Measurements from ENCODE around the gene SLC4A4. TPM values are rescaled to one million over a fixed set of nuclear protein-coding genes. Genes with fewer than 3 reads are reported as not detected.

SLC4A4 gene
- 3.2 TPM for total RNA-seq

DNA sequence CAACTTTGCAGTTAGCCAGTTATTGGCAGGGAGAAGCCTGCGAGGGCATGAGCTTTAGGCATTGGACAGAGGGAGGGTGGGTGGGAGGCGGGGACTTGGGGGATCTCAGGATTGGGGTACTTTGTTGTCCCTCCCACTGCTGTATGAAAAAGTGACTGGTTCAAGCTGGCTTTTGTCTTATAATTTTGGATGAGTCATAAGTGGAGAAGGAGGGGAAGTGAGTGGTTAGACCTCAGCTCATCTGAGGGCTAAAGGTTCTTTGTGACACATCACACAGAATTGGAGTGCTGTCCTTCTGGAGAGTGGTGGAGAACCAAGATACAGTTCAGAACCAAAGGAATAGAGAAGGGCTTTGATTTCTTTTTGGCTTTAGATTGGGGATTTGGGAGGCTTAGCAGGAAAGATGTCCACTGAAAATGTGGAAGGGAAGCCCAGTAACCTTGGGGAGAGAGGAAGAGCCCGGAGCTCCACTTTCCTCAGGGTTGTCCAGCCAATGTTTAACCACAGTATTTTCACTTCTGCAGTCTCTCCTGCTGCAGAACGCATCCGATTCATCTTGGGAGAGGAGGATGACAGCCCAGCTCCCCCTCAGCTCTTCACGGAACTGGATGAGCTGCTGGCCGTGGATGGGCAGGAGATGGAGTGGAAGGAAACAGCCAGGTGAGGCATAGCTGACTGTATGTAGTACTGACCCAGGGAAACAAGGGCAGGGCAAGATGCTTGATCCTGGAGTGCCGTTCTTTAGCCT, at the start of gene SLC4A4:
Gene SLC4A4, plus strand, starts transcription at position 175 of the 748 bp plus-strand sequence.
- no peak for DNase-seq (ENCODE audit: extremely low spot score in 2 of 2)
- TF ChIP-seq POLR2AphosphoS5 (IDR thresholded peaks at IDR 0.05; ENCODE audit: insufficient read depth in 1 of 2, low read depth in 1 of 2) (no peak), POLR2A (IDR thresholded peaks at IDR 0.05) (no peak)
- Histone ChIP-seq H3K4me3 (no peak within 1 kb of the TSS), H3K27ac (no peak within 1 kb of the TSS), H3K27me3 (no peaks in the 10 kb centered on the region), H3K9me3 (no peaks in the 10 kb centered on the region), H3K36me3 (no peaks in the 10 kb centered on the region), H3K4me1 (no peaks in the 10 kb centered on the region)
- intact Hi-C loops (cut with DNase I), result no loop called here

DNA sequence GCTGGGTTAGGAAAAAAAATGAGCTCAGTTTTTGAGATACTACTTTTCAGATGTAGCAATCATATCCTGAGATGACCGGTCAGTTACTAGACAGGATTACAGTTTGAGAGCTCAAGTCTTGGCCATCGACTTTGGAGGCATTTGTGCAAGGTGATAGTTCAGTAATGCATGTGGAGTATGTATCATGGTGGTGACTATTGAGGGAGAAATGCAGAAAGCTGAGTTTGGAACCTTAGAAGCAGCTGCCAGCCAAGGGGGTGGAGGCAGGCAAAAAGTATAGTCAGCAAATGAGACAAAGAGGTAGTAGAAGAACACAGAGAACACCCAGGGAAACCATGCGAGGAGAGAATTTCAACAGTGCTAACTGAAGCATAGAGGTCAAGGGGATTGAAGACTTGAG, 48.7 kb upstream of the SLC4A4 start:
- no peak overlapping the region for H3K4me3 ChIP-seq
- H3K27ac ChIP-seq, result no peak overlapping the region
- intact Hi-C loops (cut with DNase I), result no loop called here
- TF ChIP-seq POLR2A (IDR thresholded peaks at IDR 0.05) (no peak), POLR2AphosphoS5 (IDR thresholded peaks at IDR 0.05; ENCODE audit: insufficient read depth in 1 of 2, low read depth in 1 of 2) (no peak), CTCF (IDR thresholded peaks at IDR 0.05) (no peak)
- DNase-seq (ENCODE audit: extremely low spot score in 2 of 2), result no peak
- H3K27me3 ChIP-seq, result no peaks in the 10 kb centered on the region
- H3K9me3 ChIP-seq, result no peaks in the 10 kb centered on the region
- no peaks in the 10 kb centered on the region for H3K4me1 ChIP-seq
- H3K36me3 ChIP-seq, result no peaks in the 10 kb centered on the region

DNA sequence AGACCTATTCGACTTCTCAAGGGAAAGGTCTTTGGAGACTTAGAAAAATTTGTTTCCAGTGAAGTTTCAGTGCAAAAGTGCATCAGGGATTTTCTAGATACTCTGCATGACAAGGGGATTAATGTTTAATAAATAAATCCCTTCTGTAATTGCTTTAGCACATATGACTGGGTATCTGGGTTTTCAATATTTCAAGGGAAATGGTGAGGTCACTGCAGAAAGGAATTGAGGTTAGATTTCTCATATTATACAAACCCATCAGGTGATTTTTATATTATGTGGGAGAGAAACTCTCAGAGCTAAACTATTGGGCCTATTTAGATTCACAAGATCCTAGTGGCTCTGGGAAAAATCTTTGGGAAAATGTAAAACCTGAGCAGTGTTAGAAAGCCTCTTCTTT, 48.3 kb upstream of the SLC4A4 start:
- no peak overlapping the region for H3K4me3 ChIP-seq
- no peaks in the 10 kb centered on the region for H3K36me3 ChIP-seq
- no peaks in the 10 kb centered on the region for H3K27me3 ChIP-seq
- no peaks in the 10 kb centered on the region for H3K4me1 ChIP-seq
- intact Hi-C loops (cut with DNase I), result no loop called here
- no peak overlapping the region for H3K27ac ChIP-seq
- DNase-seq (ENCODE audit: extremely low spot score in 2 of 2), result no peak
- no peaks in the 10 kb centered on the region for H3K9me3 ChIP-seq
- no peak for TF ChIP-seq POLR2AphosphoS5 (IDR thresholded peaks at IDR 0.05; ENCODE audit: insufficient read depth in 1 of 2, low read depth in 1 of 2)
- TF ChIP-seq POLR2A (IDR thresholded peaks at IDR 0.05), result no peak
- TF ChIP-seq CTCF (IDR thresholded peaks at IDR 0.05), result no peak

DNA sequence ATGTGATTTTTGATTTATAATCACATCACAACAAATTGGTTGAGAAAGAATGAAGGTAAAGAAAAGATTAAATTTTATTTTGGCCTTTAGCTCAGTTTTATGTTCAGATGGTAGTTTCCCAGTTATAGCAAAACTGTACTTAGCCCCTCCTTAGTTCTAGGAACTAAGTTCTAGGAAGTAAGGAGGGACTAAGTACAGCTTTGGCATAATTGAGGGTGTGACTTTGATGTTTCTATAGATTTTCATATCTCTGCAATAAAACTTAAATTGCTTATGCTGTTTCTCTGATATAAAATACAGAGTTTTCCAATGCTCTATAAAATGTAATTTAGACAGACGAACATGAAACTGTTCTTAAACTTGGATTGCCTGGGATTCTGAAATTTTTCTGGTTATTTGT, 46.6 kb upstream of the SLC4A4 start:
- TF ChIP-seq CTCF (IDR thresholded peaks at IDR 0.05), result no peak
- no peak for TF ChIP-seq POLR2AphosphoS5 (IDR thresholded peaks at IDR 0.05; ENCODE audit: insufficient read depth in 1 of 2, low read depth in 1 of 2)
- no peaks in the 10 kb centered on the region for H3K9me3 ChIP-seq
- H3K27ac ChIP-seq, result no peak overlapping the region
- DNase-seq (ENCODE audit: extremely low spot score in 2 of 2), result no peak
- H3K4me1 ChIP-seq, result no peaks in the 10 kb centered on the region
- no peaks in the 10 kb centered on the region for H3K36me3 ChIP-seq
- intact Hi-C loops (cut with DNase I), result no loop called here
- no peaks in the 10 kb centered on the region for H3K27me3 ChIP-seq
- H3K4me3 ChIP-seq, result no peak overlapping the region

DNA sequence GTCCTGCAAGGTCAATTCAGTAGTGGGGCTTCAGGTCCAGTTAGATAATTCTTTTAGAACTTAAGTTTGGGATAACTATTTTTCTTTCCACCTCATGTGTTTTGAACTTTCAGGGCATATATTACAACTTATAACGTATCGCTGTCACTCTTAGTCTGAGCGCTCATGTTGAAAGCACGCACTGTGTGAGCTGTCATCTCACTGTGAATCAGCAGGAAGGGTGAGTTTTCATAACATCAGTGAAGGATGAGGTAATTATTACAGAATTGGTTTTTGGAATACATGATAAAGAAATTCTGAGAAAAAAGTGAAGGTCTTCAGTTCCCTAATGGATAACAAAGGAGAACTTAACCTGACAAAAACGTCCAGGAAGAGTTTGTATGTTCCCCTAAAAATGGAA, 45.1 kb upstream of the SLC4A4 start:
- TF ChIP-seq CTCF (IDR thresholded peaks at IDR 0.05) (no peak), POLR2A (IDR thresholded peaks at IDR 0.05) (no peak), POLR2AphosphoS5 (IDR thresholded peaks at IDR 0.05; ENCODE audit: insufficient read depth in 1 of 2, low read depth in 1 of 2) (no peak)
- H3K4me3 ChIP-seq, result no peak overlapping the region
- no peaks in the 10 kb centered on the region for H3K4me1 ChIP-seq
- intact Hi-C loops (cut with DNase I), result no loop called here
- H3K27ac ChIP-seq, result no peak overlapping the region
- no peaks in the 10 kb centered on the region for H3K27me3 ChIP-seq
- no peaks in the 10 kb centered on the region for H3K36me3 ChIP-seq
- H3K9me3 ChIP-seq, result no peaks in the 10 kb centered on the region
- DNase-seq (ENCODE audit: extremely low spot score in 2 of 2), result no peak

Measured in vagina (tissue), 2 donors.